Fibroblast of skin of abdomen (primary cell): ENCODE results near the gene C19orf33.

Source experiments
- DNase-seq: peaks from one replicate; pipeline ENCODE4 v3.0.0-alpha.2; 2013

C19orf33 gene

DNA sequence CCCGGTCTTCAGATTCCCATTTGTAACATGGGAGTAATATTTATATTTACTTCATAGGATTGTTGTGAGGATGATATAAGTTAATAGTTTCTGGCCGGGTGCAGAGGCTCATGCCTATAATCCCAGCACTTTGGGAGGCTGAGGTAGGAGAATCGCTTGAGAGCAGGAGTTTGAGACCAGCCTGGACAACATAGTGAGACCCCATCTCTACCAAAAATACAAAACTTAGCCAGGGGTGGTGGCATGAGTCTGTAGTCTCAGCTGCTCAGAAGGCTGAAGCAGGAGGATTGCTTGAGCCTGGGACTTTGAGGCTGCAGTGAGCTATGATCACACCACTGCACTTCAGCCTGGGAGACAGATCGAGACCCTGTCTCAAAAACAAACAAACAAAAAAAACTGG lies 42.8 kb downstream of the C19orf33 start:
- DNase-seq, result no peak

DNA sequence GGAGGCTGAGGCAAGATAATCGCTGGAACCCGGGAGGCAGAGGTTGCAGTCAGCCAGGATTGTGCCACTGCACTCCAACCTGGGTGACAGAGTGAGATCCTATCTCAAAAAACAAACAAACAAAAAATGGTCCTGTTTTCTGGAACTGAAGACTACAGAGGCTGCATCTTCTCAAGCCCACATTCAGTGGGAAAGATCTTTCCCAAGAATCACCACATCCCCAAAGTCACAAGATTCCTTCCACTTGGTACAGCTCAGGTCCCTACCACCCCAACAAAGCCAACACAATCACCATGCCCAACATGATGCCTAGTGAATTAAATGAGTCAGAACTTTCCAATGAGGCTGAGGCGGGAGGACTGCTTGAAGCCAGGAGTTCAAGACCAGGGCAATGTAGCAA lies 46.8 kb downstream of the C19orf33 start:
- no peak for DNase-seq

DNA sequence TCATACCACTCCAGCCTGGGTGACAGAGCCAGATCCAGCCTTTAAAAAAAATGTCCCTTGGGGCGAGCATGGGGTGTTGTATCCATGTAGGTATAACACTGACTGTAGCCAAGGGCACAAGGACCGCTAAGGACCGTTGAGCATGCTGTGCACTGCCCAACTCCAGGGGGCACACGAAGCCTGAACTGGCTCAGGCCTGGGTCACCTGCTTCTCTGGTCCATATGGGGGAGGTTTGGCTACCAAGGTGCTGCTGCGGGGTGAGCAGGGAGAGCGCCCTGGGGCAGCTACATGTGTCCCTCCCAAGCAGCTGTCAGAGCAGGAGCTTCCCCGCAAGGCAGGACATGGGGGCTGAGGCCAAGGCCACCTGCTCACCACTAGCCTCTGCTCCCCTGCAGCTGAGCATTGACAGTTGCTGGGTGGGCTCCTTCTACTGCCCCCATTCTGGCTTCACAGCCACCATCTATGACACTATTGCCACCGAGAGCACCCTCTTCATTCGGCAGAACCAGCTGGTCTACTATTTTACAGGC lies 47.9 kb downstream of the C19orf33 start:
- DNase-seq, result no peak

DNA sequence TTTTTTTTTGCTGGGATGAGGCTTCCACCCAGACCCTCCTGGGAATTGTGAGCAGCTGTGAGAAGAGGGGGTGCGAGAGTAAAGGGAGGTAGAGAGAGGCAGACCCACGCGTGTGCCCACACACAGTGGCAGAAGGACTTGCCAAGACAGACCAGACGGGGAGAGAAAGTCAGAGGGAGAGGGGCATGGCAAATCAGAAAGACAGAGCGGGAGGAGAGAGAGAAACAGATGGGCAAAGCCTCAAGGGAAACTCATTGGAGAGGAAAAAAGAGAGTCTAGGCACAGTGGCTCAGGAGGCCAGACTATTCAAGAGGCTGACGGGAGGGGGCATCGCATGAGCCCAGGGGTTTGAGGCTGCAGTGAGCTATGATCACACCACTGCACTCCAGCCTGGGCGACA lies 48.6 kb downstream of the C19orf33 start:
- no peak for DNase-seq
